AG08396 (cell line): ENCODE data around the gene AHNAK.
"Not testable (repeated sequence)": the region's sequence is repeated elsewhere in the genome, so short reads cannot be mapped to it uniquely, and the experiment has no call there.

Experiments
- DNase-seq: peaks from one replicate; pipeline ENCODE4 v3.0.0; 2012; ENCODE audit warnings: low spot score, mixed read lengths

AHNAK gene

DNA sequence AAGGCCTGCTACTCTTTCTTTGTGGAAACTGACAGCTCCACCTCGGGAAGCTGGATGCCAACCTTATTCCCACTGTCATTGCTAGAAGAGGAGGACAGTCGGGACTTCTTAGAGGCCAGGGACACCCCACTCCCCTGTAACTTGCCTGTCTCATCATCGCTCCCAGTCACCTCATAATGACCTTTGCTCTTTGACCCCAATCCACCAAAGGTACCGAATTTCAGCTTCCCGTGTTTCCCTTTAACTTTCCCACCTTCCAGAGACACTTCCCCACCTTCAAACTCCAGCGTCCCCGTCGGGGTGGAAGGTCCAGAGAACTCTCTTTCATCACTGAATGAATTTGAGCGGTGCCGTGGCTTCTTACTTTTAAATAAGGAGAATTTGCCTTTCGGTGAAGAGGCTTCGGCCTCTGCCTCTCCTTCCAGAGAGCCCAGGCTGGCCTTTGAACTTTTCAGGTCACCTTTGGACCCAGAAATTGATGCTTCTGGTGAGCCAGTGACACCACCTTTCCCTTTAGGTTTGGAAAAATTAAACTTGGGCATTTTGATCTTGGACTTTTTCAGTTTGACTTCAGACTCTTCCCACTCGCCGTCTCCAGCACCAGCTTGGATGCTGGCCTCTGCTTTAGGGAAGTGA lies 29.8 kb downstream of the AHNAK start:
- no peak for DNase-seq

DNA sequence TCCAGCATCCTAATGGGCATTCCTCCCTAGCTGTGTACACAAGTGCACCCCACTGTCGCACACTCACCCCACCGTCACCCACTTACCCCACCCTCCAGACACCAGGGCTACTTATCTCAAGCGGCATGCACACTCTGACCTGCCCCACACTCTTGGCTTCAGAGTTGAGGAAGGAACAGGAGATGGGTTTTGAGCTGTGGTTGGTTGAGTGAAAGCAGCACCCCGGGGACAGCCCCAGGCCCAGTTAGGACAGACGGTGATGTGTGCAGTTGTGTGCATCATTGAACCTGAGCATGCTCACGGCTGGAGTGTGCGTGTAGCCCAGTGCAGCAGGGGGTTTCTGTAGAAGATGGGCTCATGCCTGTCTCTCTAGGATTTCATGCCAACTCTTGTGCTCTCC lies 32.5 kb downstream of the AHNAK start:
- DNase-seq, result no peak

DNA sequence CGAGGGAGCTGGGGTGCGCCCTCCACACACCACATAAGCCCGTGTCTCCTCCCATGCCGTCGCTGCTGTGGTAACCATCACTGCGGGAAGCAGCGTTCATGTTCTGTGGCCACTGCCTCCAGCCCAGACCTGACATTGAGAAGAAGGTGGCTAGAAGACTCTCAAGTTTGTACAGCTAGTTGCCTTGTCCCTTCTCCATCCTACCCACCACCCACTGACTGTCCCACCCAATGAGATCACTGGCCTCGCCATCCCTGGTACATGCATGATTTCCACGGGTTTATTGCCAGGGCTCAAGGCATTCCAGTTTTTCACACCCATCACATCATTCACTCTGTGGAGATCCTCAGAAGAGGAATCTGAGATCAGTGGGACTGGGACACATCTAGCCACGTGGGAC lies 33.0 kb downstream of the AHNAK start:
- DNase-seq, result no peak

DNA sequence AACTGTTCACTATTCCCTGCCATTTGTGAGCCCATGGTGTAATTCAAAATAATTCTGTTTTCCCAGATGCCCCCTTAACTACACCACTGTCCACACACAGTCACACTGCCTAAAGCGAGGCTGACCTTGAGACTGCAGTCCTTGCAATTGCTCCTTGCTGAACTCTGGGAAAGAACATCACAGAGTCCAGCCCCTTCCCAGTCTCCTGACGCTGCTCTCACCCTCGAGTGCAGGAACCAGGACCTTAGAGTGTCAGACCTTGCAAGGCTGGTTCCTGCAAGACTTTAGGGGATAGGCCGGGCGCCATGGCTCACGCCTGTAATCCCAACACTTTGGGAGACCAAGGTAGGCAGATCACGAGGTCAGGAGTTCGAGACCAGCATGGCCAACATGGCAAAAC lies 33.6 kb downstream of the AHNAK start:
- no peak for DNase-seq

DNA sequence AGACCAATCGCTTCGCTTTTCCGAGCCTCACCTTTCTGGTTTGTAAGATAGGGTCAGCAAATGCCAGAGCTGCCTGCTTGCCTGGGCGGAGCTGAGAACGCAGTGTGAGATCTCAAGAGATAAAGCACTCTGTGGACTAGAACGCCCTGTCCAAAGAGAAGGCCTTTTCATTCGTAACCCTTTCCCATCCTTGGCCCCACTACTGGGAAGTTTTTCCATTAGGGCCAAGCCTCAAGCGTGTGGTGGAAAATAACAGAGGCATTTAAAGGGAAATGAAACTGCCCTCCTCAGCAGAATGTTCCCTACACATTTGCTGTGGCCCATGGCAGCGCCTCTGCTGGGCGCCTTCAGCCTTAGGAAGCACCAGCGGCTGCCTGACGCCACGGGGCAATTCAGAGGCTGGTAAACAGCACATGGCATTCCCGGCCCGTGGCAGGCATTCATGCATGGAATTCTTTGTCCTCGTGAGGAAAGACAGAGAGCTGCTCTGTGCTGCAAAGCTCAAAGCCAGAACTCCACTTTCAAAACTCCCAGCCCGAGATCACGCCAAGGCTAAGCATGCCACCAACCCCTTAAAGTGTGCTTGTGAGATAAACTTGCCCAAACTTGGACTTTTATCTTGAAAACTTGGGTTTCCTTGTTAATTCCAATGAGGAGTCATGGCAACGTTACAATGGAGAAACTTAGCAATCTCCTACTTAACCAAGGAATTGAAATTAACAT lies 38.1 kb downstream of the AHNAK start:
- DNase-seq, result peak; percentile 55

DNA sequence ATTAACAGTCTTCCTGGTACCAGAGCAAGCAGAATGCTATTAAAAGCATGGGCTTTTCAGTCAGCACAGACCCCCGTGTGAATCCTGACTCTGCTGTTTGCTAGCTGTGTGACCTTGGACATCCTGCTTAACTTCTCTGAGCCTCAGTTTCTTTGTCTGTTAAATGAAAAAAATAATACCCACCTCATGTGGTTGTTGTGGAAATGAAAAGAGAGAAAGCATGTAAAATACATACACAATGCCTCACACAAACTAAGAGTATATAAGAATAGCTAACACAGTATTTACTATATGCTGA lies 39.5 kb downstream of the AHNAK start:
- no peak for DNase-seq

DNA sequence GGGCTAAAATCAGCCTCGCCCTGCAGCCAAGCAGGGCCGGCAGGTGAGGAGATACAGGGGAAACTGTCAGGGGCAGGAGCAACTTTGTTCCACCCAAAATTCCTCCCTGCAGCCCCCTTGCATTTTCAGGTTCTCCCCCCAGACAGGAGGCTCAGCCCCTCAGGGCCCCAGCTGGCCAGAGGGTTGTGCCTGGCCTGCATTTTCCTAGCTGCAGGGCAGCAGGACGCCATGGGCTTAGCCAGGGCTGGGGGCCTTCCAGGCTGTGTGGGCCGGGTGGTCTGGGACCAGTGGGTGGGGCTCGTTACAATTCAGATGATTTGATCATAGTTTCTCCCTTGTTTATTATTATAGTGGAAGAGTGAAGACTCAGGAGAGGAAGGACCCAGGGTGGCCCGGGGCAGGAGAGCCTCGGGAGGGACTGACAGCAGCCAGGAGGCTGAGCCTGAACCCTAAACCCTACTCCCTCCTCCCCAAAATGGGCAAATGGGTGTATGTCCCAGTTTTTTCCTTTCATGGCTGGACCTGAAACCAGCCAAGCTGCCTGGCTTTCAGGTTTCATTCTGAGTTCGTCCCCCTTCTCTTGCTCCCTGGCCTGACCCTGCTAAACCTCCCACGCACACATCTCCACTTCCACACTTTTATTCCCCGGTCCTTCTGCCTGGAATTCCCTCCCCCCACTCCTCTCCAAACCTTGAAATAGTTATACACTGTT lies 40.0 kb downstream of the AHNAK start:
- no peak for DNase-seq

DNA sequence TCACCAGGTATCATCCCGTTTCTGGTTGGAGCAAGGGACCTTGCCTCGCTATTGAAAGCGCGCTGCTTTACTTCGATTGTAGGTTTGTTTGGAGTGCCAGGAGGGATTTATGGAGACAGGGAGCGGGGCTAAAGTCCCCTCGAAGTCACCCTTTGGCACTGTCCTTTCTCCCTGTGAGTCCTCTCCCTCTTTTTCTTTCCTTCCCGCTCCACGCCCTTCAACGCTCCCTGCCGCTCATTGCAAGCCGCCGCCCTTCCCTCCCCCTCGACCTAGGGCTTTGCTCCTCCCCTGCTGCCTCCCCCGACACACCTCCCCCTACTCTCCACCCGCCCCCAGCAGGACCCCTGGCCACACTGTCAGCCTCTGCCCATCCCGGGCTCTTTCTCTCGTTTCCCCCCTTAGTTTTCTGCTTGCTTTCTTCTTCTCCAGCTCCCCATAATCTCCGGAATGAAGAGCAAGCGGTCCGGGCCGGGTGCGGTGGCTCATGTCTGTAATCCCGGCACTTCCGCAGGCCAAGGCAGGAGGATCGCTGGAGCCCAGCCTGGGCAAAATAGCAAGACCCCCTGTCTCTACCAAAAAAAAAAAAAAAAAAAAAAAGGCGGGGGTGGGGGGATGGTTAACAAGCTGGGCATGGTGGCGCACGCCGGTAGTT lies 41.0 kb downstream of the AHNAK start:
- DNase-seq, result no peak

DNA sequence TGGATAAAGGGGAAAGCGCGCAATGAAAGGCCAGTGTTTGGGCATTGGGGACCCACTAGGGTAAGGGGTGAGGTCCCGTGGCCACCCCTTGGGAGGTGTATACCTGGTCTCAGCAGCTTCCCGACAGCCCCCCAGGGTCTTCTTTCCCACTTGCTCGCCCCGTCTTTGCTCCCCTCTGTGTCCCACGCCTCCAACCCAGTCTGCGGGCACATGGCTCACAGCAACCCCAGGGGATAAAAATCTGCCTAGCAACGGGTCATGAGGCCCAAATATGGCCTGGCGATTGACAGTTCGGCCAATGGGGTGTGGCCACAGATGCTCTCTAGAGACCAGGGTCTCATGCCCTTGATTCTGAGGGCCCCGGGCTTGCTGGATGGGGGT lies 41.6 kb downstream of the AHNAK start:
- DNase-seq, result no peak

DNA sequence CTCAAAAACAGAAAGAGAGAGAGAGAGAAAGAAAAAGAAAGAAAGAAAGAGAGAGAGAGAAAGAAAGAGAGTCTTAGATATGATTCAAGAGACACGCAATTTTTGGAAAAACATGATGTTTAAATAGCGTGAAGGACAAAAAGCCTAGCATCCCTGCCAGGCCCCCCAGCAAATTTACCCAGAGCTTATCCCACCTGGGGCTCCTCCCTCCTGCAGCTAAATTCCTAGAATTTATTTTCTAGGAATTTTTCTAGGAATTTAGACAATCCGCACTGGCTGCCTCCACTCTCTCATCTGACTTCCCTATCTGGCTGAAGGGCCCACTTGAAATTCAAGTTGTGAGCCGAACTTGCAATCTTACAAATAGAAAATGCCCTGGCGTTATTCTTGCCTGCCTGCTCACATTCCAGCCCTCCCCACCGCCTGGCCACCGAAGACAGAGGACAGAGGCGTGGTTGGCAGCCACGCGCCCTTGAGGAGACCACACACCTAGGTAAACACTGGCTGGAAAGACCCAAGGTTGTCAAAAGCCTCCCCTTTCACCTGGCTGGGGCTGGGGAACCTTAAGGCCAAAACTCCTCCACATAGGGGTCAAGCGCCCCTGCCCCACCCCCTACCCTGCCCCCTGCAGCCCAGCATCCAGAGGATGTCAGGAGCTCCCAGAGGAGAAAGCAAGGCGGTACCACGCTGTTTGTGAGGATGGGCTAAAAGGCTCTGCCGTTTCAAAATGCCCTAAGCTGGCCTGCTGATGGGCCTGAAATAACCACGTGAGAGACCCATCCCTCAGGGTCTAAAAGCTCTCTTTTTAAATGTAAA lies 42.2 kb downstream of the AHNAK start:
- DNase-seq, result no peak

DNA sequence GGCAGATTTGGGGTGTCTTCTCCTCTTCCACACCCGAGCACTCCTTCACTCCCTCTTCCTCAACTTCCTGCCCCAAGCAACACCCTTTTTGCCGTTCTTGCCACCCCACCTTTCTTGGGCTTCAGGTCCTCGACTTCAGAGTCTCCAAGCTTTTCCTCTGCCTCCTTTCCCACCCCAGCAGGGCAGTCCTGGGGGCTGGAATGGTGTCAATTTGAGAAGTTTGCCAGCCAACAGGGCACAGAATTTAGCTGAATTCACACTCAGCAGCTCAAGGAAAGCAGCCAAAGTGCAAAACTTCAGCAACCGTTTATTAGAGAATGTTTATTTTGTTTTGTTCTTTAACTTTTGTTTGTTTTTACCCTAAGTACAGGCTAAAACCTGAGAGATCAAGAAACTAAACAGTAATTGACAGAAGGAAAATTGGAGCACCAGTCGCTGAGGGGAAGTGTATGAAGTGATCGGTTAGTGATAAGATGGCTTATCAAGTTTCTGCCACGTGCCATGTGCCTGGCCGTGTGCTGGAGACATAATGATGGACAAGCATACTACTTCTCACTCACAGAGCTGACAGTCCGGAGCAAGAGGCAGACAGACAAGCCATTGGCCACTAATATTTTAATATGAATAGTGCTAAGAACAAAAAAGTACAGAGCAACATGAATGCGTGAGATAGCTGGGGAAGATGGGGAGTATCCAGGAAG lies 44.4 kb downstream of the AHNAK start:
- no peak for DNase-seq

DNA sequence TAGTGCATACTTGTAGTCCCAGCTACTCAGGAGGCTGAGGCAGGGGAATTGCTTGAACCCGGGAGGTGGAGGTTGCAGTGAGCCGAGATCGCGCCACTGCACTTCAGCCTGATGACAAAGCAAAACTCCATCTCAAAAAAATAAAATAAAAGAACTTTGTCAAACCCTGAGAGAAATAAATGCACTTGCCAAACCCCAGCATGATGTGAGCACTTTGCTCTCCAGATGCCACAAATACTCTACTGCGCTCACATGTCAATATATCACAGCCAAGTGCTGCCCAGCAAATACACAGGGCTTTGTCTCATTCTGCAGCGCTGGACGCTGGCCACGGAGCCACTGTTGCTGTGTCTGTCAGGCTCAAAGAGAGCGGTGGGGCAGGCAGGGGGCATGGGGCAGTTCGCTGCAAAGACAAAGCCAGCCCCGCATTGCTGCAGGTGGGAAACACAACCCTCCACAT lies 45.1 kb downstream of the AHNAK start:
- peak; percentile 37 for DNase-seq

DNA sequence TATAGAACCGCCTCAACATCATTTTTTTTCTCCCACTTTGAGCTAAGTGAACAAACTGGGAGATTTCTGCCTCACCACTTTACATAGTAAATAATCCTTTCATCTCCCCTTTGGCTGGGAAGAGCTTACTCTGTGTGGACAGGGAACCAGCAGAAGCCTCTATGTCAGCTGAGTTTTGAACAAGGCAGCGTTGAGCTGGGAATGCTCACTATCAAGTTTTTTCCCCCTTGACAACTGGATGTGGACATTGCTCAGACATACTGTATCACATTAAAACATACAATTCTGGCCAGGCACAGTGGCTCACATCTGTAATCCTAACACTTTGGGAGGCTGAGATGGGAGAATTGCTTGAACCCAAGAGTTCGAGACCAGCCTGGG lies 46.0 kb downstream of the AHNAK start:
- no peak for DNase-seq

DNA sequence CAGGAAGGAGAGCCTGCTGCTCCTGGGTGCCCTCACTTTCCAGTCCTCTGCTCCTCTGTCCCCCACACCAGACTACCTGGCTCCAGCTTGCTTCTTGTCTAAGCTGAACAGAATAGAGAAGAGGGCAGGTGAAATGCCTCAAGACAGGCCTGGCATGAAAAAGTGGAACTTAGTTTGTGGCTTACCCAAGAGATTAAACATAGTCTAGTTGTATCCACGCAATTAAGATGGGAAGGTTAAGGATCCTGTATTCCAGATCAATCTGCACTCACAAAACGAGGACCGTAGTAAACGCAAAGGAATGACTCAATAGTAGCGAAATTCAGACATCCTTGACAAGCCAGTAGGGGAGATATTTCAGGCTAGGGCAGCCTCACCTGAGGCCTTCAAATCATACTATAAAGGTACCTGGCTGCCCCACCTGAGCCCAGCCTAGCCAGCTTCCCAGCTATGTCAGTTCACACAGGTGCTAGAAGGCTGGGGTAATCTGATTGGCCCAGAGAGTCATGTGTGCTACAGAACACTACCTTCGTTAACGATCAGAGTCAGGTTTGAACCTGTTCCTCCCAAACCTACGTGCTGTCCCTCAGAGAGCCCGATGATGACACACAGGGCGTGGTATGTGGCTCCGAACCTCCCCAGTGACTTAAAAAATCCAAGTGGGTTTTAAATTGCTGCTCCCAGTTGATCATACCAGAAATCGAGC lies 46.5 kb downstream of the AHNAK start:
- DNase-seq, result no peak

DNA sequence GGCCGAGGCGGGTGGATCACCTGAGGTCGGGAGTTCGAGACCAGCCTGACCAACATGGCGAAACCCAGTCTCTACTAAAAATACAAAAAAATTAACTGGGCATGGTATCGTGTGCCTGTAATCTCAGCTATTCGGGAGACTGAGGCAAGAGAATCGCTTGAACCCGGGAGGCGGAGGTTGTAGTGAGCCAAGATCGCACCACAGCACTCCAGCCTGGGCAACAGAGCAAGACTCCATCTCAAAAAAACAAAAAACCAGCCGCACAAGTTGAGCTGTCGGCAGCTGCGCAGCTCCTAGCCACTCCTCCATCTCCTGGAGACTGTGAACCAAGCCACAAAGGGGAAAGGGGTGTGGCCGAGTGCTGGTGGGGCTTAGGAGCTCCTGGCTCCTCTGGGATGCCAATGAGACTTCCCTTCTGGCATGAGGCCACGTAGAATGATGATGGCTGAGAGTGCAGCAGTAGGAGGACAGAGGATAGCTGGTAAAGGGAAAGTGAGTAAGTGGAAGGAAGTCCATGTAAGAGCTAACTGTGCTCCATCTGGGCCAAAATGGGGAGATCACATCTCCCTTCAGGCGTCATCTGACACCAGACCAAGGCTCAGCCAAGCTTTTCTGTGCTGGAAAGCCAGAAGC lies 47.2 kb downstream of the AHNAK start:
- not testable (repeated sequence) for DNase-seq

DNA sequence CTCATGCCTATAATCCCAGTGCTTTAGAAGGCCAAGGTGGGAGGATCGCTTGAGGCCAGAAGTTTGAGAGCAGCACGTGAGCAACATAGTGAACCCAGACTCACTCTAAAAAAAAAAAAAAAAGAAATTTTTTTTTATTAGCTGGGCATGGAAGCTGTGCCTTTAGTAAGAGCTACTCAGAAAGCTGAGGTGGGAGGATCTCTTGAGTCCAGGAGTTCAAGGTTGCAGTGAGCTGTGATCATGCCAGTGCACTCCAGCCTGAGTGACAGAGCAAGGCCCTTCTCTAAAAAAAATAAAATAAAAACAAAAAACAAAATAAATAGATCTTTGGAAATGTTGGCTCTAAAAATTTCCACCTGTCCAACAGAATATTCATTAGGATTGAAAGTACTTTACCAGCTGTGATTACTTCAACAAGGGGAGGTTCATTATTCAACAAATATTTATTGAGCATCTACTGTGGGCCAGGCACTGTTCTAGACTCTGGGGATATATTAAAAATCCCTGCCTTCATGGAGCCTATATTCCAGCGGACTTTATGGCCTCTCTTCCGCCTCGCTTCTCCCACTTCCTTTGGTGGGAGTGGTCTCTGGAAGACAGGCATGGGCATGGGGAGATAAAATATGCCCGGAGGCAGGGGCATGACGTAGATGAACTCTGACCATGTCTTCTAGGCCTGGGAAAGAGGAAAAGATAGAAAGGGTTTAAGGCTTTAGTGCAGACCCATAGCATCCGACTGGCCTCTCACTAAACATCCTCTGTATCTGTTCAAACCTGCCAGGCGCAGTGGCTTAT lies 47.9 kb downstream of the AHNAK start:
- DNase-seq, result no peak

DNA sequence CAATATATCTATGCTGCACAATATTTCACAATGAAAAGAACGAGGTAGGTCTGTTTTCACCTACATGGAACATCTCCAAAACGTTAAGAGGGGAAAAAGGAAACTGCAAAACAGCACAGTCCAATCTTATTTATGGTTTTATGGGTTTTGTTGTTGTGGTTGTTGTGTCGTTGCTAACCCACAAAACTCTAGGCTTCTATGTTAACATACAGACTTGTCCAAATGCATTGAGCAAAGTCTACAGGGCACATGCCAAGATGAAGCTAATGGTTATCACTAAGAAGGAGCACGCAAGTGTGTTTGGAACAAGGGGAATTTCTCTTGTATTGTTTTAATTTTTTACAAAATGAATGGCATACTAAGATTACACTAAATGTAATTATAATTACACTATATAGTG lies 48.6 kb downstream of the AHNAK start:
- no peak for DNase-seq

DNA sequence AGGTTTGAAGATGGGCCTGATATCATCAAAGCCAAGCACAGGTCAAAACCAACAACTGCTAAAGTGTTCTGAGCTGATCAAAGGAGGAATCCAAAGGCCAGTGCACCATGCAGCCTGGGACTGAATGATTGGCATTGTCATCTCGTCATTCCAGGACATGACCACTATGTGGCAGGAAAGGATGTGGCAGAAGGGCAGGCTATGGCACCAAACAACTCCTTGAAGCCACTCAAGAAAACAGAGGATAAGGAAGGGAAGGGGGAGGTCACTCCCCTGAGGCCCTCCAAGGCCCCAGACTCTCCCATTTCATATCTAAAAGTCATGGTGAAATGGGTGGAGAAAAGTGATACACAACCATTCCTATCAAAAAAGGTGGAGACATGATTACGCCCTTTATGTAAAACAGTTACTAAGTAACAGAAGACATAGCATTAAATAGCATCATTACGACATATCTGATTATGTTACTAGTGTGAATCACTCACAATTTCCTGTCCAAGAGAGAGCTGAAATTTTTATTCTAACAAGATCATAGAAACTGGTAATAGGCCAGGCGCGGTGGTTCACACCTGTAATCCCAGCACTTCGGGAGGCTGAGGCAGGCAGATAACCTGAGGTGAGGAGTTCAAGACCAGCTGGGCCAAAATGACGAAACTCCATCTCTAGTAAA lies 49.3 kb downstream of the AHNAK start:
- DNase-seq, result no peak

DNA sequence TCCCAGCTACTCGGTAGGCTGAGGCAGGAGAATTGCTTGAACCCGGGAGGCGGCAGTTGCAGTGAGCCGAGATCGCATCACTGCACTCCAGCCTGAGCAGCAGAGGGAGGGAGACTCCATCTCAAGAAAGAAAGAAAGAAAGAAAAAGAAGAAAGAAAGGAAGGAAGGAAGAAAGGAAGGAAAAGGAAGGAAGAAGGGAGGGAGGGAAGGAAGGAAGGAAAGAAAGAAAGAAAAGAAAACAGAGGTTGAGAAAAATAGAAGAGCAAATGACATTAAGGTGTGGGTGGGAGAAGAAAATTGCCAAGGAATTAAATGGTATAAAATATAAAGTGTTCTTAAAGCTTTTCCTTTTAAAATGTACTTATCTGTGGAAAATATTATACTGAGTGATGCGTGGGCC lies 49.9 kb downstream of the AHNAK start:
- no peak for DNase-seq
